ENCODE data around the gene NACC2.

The NACC2 gene

DNA sequence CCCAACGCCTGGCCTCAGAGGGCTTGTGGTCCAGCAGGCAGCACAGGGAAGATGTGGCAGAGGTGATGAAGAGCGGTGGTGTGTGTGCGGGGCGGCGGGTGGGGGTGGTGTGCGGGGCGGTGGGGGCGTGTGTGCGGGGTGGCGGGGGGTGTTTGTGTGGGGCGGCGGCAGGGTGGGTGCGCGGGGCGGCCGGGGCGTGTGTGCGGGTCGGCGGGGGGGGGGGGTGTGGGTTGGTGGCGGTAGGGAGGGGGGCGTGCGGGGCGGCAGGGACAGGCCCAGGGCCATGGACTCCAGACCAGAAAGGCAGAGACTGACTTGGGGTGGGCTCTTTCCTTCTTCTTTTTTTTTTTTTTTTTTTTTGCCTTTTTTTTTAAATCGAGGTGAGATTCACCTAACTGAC lies 4.5 kb upstream of the NACC2 start:
- H3K4me3 ChIP-seq (ENCODE audit: control insufficient read depth, low read depth, low read length): no peak overlapping the region
- no peak for DNase-seq (ENCODE audit: low read depth)
- TF ChIP-seq, protein P1, sequence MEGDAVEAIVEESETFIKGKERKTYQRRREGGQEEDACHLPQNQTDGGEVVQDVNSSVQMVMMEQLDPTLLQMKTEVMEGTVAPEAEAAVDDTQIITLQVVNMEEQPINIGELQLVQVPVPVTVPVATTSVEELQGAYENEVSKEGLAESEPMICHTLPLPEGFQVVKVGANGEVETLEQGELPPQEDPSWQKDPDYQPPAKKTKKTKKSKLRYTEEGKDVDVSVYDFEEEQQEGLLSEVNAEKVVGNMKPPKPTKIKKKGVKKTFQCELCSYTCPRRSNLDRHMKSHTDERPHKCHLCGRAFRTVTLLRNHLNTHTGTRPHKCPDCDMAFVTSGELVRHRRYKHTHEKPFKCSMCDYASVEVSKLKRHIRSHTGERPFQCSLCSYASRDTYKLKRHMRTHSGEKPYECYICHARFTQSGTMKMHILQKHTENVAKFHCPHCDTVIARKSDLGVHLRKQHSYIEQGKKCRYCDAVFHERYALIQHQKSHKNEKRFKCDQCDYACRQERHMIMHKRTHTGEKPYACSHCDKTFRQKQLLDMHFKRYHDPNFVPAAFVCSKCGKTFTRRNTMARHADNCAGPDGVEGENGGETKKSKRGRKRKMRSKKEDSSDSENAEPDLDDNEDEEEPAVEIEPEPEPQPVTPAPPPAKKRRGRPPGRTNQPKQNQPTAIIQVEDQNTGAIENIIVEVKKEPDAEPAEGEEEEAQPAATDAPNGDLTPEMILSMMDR (IDR thresholded peaks at IDR 0.05; ENCODE audit: control insufficient read depth, insufficient read depth, low read depth, low read length, missing control alignments): no peak

DNA sequence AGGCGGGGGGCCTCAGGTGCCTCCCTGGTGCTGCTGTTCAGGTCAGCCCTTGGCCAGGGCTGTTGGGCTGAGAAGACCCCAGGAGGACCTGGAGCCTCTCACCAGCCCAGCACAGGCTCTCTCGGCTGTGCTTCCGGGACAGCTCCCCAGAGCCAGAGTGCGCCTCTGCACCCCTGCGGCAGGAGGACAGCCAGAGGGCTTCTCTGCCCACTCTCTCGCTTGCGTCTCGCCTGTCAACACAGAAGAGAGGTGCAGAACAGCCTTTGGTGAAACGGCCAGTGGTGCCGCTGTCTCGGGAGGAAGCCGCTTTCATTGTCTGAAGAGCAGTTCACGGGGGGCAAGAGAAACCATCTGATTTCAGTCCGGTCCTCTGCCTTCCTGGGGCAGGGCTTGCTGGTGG lies 3.8 kb upstream of the NACC2 start:
- TF ChIP-seq, protein P1 (IDR thresholded peaks at IDR 0.05; ENCODE audit: control insufficient read depth, insufficient read depth, low read depth, low read length, missing control alignments): no peak
- H3K4me3 ChIP-seq (ENCODE audit: control insufficient read depth, low read depth, low read length): no peak overlapping the region
- no peak for DNase-seq (ENCODE audit: low read depth)

DNA sequence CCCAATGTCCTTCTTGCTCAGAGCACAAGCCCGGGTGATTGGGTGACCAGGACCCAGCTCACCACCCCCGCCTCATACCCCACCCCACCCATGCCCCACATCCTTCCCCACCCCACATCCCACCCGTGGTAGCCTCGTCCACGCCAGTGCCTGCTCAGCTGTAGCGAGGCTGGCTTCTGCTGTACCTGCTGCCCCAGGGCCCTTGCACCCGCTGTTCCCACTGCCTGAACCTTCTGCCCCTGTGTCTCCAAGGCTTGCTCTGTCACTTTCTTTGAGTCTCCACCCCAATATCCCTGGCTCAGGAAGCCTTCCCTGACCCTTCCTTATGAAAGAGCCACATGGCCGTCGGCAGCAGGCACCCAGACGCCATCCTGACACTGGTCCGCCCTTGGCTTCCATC lies 3.1 kb upstream of the NACC2 start:
- TF ChIP-seq, protein P1 (IDR thresholded peaks at IDR 0.05; ENCODE audit: control insufficient read depth, insufficient read depth, low read depth, low read length, missing control alignments): no peak
- DNase-seq (ENCODE audit: low read depth): no peak
- H3K4me3 ChIP-seq (ENCODE audit: control insufficient read depth, low read depth, low read length): no peak overlapping the region

DNA sequence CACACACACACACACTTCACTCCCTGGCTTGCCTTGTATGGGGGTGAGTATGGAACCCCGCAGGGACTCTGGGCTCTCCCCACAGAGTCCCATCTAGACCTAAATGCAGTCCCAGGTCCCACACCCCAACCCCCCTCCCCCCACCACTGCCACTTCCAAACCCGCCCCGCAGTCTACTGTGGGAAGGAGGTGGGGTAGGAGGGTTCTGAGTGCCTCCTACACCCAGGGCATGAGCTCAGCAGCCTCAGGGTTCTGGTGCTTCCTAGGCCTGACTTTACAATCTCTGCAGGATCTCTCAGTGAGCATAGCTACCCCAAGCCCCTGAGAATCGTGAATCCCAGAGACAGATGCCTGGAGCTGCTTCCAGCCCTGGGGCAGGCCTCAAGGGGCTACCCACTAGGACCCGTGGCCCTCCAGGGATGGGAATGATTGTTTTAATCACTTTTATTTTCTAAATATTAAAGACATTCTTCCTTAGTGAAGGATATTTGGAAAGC lies 1.5 kb upstream of the NACC2 start:
- TF ChIP-seq, protein P1 (IDR thresholded peaks at IDR 0.05; ENCODE audit: control insufficient read depth, insufficient read depth, low read depth, low read length, missing control alignments): no peak
- DNase-seq (ENCODE audit: low read depth): no peak
- no peak overlapping the region for H3K4me3 ChIP-seq (ENCODE audit: control insufficient read depth, low read depth, low read length)

DNA sequence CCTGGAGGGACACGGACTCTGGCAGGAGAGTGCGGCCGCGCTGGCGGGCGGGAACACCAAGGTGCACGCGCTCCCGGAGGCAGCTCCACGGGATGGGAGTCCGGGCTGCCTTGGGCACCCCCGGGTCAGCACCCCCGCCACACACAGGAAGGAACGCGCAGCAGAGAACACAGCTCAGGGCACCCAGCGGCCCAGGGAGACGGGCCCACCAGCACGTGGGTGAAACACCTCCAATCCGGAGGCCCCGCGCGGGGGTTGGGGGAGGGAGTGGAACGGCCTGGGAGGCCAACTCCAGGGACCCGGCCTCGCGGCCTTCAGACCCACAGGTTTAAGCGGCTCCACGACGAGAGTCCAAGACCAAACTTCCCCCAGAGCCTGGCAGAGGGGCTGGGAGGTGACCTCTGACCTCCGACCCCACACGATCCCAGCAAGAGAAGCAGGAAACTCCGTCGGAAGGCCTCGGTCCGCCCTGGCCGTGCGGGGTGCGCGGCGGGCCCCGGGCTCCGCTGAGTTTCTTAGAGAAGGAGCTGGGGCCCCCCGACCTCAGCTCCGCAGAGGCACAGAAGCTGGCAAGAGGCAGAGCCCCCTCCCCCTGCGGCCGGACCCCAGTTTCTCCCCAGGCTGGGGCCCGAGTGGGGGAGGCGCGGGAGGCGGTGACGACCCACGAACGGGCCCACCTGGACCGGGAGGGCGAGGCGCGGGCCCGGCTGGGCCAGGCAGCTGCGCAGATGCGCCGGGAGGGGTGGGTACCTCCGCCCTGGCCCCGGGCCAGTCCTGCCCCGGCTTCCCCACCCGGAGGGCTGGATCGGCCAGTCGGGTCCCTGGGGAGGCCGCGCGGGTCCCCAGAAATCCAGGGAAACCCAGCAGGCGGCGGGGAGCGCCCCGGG lies 851 bp downstream of the NACC2 start:
- H3K4me3 ChIP-seq (ENCODE audit: control insufficient read depth, low read depth, low read length): peak overlapping the region; percentile 71
- no peak for DNase-seq (ENCODE audit: low read depth)
- TF ChIP-seq, protein P1 (IDR thresholded peaks at IDR 0.05; ENCODE audit: control insufficient read depth, insufficient read depth, low read depth, low read length, missing control alignments): no peak

DNA sequence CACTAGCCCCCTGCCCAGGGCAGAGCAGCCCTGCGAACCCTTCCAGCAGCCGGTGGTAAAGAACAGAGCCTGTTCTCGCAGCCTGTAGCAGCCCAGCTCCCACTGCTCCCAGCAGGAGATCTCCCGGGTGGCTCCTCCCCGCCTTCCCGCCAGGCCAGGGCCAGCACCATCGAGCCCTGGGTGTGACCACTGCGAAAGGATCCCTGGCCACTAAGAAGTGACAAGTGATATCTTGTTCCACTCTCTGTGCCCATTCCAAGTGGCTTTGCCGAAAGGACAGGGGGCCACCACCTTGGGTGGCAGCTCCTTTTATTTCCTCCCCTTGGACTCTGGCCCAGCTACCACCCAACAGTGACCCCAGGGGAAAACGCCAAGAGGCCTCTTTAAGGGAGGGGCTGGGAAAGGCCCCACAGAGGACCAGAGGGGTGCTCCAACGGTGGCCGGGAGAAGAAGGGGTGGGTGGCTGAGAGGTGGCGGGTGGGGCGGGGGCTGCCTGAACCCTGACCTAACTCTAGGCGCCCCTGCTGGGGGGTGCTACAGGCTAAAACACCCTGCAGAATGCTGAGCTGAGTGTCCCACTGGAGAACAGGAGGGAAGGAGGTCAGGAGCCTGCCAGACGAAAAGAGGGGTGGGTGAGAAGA lies 1.6 kb downstream of the NACC2 start:
- TF ChIP-seq, protein P1 (IDR thresholded peaks at IDR 0.05; ENCODE audit: control insufficient read depth, insufficient read depth, low read depth, low read length, missing control alignments): no peak
- no peak for DNase-seq (ENCODE audit: low read depth)
- peak overlapping the region; percentile 71 for H3K4me3 ChIP-seq (ENCODE audit: control insufficient read depth, low read depth, low read length)
